HG02938 (cell line): ENCODE measurements around the gene MNAT1.
"Not testable (repeated sequence)": the region's sequence is repeated elsewhere in the genome, so short reads cannot be mapped to it uniquely, and the experiment has no call there.

Experiments used
- ATAC-seq: cut with Tn5 transposase; IDR thresholded peaks from one replicate; pipeline ENCODE4 v1.9.1; 2021; ENCODE audit warnings: mild to moderate bottlenecking, moderate library complexity; ENCODE audit not compliant: unreplicated experiment

Gene MNAT1

DNA sequence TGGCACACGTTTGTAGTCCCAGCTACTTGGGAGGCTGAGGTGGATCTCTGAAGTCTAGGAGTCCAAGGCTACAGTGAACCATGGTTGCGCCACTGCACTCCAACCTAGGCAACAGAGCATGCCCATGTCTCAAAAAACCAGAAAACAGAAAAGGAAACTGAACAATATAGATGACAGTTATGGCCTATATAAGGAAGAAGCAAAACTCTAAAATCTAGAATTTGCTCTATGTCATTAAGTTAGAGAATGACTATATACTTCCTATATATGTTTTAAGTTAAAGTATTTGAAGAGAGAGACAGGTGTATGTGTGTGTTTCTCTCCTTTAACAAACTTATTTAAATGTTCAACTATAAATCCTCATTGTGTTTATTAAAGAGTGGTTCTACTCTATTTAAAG is 65.8 kb downstream of the MNAT1 start:
- no peak for ATAC-seq

DNA sequence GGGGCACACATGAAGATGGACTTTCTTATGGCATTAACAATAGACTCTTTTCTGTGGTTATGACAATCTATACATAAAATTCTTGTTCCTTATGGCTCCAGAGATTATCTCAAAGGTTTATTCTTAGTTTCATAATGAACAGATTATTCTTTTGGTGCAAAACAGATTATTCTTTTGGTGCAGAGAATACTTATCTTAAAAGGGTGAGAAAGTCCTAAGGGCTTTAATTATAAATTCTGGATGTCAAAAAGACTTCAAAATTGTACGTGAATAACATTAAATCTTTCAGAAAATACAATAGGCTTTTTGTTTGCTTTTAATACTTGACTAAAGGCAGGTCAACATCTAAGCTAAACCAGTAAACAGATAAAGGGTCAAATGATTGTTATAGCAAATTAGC is 69.3 kb downstream of the MNAT1 start:
- ATAC-seq = no peak

DNA sequence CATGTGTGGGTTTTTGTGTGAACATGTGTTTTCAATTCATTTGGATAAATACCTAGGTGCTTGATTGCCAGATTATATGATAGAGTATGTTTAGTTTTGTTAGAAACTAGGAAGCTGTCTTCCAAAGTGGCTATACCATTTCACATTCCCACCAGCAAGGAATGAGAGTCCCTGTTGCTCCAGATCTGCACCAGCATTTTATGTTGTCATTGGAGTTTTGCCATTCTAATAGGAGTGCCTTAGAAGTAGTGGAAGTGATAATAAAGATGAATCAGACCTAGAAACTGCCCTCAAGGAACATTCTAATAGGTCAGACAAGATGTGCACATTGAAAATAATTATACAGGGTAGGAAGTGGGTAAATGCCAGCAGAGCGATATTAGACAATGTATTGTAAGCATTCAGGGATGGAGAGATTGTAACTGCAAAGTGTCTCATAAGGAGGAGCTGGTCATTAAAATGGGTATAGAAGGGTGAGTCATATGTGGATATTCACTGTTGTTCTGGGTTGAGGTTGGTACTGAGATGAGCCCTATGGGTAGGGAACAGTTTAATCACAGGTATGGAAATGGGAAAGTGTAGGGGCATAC is 71.4 kb downstream of the MNAT1 start:
- no peak for ATAC-seq

DNA sequence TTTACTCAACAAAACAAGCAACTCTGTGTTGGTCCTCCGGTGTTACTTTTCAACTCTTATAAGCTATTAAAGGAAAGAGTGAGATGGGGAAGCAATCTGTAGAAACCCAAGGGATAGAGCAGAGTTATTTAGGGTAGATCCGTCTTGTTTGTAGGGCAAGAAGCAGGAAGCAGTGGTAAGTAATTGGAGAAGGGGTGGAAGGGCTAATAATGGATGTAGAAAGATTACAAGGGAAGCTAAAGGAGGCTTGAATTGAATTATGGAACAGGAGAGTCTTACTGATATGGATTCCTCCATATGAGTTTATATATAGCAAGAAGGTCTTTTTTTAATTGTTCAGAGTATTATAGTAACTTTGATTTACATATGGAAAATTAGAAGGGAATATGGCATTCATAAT is 72.7 kb downstream of the MNAT1 start:
- no peak for ATAC-seq

DNA sequence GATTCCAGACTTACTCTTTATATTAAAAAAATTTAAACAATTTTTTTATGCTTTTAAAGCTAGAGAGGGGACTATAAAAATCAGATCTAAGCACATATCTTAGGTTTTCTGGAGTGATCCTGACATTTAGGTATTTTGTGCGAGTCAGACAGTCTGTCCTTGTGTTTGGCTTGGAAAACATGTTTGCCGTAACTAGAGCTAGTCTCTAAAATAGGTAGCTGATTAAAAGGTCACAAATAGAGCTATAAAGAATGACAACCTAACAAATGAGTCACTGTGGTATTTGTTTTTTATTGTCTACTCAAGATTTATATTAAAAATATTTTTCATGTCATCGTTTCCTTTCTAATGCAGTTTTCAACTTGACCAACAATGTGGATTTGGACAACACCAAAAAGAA is 73.4 kb downstream of the MNAT1 start:
- no peak for ATAC-seq

DNA sequence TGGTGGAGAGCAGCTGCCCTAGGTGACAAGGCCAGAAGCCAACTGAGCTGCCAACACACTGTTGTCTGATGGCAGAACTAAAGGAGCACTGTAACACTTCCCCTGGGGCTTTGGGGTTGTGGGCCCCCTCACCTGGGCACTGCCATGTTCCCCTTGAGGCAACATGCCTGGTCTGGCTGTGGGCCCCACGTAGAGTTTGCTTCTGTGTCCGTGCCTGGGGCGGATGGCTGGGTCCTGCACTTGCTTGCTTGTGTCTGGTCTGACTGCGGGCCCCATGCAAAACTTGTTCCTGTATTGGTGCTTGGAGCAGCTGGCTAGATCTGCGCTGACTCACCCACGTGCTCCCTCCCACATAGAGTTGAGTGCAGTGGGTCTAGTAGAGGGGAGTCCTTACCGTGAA is 78.4 kb downstream of the MNAT1 start:
- no peak for ATAC-seq

DNA sequence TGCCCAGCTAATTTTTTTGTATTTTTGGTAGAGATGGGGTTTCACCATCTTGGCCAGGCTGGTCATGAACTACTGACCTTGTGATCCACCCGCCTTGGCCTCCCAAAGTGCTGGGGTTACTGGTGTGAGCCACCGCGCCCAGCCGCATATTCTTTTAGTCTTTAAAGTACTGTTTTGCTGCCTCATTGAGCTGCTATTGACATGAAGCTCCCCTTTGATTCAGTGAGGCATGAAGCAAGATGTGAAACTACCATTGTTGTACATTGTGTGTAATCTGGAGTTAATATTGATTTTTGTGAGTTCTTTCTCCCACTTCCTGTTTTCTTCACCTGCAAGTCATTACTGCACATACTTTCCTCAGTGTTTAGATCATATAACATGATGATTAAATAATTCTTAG is 80.8 kb downstream of the MNAT1 start:
- ATAC-seq = peak; percentile 98

DNA sequence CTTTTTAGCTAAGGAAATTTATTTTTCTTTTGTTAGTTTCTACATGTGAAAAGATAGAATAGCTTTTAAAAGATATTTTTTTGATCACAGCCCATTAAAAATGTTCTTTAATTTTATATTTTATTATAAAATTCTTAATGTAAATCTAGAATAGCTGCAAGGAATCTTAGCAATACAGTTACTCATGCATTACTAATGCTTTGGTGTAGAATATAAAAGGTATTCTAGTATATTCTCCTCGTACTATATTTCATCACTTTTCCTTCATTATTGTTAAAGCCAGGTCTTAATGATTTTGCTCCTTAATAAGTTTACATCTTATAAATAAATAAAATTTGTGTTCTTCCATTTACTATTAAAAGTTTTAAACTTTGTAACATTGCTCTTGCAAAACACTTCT is 82.6 kb downstream of the MNAT1 start:
- no peak for ATAC-seq

DNA sequence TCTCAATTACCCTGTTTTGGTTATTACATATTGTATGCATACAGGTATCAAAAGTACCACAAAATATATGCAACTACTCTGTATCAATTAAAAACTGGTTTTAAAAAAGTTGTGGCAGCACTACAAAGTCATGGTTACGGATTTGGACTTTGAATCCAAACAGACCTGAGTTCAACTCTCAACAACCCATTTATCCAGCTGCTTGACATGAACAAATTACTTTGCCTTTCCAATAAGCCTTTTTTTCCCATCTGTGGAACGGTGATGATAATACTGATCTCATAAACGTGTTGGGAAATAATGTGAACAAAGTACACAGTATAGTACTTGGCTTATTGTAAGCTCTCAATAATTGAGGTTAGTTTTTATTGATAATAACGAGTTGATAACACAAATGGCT is 85.0 kb downstream of the MNAT1 start:
- ATAC-seq = no peak

DNA sequence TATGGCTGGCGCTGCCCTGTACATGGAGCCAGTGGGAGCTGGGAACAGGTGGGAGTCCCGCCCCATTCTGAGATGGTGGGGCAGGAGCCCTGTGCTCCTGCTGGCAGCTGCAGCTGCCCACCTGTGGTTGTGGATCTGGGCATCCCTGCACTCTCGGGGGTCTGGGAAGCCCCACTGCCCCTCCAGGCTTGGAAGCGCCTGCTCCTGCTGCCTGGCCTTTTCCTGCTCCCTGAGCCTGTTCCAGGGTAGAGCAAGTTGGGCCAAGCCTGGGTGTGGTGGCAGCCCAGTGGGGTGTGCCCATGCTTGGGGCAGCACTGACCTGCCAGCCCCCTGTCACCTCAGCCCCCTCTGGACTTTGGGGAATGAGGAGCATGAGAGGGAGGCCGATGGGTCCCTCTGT is 104.0 kb downstream of the MNAT1 start:
- ATAC-seq = no peak

DNA sequence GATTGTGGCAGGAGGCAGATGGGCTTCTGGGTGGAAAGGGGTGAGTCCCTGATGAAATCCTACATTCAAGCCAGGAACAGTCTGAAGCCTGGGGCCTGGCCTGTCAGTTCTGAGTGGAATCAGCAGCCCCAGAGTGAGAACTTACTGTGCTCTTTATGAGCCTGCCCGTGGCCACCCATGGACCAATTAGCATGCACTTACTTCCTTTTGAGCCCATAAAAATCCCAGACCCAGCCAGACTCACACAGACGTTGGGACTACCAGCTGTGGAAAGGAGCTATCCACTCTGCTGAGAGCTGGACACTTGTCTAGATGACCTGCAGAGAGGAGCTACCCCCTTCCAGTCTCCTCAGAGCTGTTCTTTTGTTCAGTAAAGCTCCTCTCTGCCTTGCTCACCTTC is 104.5 kb downstream of the MNAT1 start:
- ATAC-seq = no peak

DNA sequence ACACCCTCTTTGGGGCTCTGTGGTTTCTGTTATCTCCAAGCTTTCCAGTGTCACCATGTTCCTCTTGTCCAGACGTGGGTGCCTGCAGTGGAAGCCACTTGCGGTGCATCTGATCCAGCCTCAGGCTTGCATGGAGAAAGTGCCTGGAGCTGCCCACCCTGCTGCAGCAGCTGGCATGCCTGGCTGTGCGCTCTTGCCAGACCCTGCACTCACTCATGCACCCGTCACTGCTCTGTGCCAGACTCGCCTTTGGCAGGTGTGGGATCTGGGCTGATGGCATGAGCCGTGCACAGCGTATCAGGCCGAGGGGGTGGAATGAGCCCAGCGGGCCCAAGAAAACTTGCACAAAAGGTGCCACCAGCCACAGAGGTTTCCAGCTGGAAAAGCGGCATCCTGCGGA is 105.1 kb downstream of the MNAT1 start:
- no peak for ATAC-seq

DNA sequence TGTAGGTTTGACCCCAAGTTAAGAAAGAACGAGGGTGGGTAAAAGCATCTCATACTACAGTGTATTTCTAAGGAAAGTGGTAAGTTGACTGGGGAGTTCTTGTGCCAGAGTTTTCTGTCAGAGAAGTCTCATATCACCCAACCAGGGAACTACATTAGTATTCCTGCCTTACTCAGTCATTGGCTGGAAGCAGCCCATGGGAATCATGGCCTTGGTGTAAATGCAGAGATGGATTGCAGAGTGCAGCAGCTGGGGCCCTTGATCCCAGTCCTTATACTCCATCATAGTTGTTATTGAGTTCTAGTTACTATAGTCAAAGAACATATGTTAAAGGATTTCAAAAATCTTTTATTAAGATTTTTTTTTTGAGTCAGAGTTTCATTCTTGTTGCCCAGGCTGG is 105.8 kb downstream of the MNAT1 start:
- ATAC-seq = no peak

DNA sequence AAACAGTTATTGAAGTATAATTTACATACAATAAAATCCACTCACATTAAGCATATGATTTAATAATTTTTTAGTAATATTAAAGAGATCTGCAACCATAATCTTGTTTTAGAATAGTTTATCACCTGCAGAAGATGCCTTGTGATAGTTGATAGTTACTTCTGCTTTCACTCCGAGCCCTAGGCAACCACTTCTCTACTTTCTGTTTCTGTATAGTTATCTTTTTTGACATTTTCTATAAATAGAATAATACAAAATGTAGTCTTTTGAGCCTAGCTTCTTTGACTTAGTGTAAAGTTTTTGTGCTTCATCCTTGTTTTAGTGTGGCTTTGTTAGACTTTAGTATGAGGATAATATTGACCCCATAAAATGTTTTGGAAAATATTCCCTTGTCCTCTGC is 111.0 kb downstream of the MNAT1 start:
- ATAC-seq = peak; percentile 100

DNA sequence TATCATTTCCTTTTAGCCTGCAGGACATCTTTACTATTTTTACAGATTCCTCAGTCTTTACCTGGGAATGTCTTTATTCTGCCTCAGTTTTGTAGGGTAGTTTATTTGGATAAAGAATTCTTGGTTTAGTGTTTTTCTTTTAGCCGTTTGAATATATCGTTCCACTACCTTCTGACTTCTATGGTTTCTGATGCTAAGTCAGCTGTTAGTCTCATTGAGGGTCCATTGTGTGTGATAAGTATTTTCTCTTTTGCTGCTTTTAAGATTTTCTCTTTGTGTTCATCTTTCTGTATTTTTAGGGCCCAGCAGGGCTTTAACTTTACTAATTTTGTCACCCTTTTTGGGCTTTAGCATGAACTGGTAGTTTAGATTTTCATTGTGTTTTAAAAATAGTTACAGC is 113.5 kb downstream of the MNAT1 start:
- ATAC-seq = no peak

DNA sequence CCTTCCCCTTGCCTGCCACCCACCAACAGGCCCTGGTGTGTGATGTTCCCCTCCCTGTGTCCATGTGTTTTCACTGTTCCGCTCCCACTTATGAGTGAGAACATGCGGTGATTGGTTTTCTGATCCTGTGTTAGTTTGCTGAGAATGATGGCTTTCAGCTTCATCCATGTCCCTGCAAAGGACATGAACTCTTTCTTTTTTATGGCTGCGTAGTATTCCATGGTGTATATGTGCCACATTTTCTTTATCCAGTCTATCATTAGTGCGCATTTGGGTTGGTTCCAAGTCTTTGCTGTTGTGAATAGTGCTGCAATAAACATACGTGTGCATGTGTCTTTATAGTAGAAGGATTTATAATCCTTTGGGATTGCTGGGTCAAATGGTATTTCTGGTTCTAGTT is 117.1 kb downstream of the MNAT1 start:
- not testable (repeated sequence) for ATAC-seq

DNA sequence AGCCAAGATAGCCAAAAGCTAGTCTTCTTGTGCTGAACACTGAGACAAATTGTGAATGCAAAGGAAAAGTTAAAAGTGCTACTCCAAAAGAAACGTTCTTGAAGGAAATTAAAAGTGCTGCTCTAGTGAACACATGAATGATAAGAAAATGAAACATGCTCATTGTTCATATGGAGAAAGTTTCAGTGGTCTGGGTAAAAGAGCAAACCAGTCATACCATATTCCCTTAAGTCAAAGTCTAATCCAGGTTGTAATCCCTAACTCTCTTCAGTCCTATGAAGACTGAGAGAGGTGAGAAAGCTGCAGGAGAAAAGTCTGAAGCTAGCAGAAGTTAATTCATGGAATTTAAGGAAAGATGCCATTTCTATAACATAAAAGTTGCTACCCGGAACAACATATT is 121.5 kb downstream of the MNAT1 start:
- ATAC-seq = no peak

DNA sequence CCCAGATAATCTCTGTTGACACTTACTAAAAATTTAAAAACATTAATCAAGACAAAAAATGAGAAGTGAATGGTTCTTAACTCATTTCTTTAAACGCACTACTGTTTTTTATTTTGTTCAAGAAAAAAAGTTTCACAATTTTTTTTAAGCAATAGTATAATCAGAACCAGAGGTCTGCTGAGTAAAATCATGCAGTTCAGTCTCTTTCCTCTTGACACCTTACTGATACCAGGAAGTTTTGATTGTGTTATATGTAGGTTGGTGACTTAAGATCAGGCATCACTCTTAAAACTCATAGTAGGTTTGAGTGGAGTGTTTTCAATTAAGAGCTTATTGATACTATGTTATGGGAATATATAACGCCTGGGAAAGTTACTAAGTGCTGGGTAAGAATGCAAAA is 125.0 kb downstream of the MNAT1 start:
- ATAC-seq = no peak

DNA sequence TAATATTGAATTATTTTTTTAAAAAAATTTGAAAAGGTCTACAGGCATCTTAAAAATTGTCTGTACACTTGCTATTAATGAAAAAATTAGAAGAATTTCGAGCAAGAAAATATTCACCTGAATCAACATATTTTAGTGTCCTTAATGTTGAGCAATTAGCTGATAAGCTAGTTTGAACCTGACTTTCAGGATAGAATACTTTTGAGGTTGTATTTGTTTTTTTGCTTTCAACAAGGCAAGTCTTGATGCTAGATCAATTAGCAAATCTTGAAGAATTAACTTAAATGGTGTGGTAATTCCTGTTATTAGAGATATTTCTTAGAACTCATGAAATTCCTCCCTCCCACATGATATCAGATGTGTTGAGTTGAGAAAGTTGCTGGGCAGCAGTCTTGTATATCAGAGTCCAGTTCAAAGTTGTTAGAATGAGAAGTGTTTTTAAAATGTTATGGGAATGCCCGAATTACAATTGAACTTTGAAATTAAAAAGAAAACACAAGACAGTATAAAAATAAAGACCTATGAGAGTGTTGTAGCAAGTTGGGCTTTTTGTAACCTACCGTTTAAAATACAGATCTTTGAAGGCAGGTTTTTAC is 127.1 kb downstream of the MNAT1 start:
- ATAC-seq = no peak

DNA sequence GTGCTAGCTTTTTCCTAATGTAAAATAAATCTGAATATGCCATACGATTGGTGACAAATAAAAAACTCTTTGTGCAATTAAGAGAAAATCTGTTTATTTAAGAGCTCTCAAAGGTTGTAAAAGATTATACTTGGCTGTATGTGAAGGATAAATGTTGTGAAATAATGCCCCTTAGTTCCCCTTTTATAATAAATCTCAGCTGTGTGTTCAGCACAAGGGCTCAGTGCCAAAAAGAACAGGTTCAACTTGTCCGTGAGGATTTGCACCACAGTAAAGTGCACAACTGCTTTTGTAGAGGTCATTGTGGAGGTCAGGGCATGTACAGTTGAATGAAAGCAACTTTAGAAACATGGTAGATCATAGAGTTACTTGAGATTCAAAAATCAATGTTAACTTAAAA is 127.7 kb downstream of the MNAT1 start:
- ATAC-seq = no peak

DNA sequence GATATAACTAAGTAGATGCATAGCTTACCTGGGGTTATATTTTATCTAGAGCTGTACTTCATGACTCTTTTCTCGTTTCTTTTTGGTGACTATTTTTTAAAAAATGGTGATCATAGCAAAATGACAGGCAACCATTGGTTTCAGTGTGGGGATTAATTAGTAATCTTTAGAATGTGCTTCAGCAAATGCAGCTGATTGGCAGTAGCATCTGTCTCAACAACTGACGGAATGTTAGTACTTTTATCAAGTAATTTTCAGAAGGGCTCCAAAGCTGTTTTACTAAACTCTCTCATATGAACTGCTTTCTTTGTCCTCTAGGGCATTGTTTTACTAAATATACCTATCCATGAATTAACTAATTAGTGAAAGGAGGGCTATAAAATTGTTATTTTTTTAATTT is 128.7 kb downstream of the MNAT1 start:
- no peak for ATAC-seq

DNA sequence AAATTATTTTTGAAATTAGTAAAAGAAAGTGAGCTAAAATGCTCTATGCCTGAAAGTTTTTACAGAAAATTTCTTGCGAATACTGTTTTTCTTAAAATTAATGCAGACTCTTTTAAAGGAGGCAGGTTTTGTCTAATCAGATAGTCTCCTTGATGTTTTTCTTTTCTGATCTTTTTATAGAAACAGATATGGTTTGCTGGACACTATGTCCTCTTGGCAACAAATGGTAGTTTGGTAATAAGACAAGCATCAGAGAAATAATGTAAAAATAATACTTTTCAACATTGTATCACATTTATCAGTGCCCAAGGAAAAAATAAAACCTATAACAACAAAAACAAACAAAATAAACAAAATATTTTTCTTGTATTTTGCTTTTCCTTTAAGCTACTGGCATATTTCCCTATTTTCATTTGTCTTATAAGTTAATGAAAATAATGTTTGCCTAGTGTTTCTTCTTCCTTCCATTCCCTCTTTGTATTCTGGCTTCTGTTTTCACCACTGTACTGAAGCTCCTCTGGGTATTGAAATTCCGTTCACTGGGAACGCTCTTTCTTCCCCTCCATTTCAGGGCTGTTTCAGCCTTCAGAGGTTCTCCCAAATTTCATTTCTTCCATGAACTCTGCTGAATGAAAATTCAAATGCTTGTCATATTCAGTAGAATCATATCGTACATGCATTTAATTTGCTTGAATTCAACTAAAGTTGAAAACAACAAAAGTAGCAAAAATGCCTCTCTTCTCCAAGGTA is 131.0 kb downstream of the MNAT1 start:
- no peak for ATAC-seq
